ENCODE results near the gene UBP1.
"Not testable (repeated sequence)": the region's sequence is repeated elsewhere in the genome, so short reads cannot be mapped to it uniquely, and the experiment has no call there.

UBP1 gene, protein sequence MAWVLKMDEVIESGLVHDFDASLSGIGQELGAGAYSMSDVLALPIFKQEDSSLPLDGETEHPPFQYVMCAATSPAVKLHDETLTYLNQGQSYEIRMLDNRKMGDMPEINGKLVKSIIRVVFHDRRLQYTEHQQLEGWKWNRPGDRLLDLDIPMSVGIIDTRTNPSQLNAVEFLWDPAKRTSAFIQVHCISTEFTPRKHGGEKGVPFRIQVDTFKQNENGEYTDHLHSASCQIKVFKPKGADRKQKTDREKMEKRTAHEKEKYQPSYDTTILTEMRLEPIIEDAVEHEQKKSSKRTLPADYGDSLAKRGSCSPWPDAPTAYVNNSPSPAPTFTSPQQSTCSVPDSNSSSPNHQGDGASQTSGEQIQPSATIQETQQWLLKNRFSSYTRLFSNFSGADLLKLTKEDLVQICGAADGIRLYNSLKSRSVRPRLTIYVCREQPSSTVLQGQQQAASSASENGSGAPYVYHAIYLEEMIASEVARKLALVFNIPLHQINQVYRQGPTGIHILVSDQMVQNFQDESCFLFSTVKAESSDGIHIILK

DNA sequence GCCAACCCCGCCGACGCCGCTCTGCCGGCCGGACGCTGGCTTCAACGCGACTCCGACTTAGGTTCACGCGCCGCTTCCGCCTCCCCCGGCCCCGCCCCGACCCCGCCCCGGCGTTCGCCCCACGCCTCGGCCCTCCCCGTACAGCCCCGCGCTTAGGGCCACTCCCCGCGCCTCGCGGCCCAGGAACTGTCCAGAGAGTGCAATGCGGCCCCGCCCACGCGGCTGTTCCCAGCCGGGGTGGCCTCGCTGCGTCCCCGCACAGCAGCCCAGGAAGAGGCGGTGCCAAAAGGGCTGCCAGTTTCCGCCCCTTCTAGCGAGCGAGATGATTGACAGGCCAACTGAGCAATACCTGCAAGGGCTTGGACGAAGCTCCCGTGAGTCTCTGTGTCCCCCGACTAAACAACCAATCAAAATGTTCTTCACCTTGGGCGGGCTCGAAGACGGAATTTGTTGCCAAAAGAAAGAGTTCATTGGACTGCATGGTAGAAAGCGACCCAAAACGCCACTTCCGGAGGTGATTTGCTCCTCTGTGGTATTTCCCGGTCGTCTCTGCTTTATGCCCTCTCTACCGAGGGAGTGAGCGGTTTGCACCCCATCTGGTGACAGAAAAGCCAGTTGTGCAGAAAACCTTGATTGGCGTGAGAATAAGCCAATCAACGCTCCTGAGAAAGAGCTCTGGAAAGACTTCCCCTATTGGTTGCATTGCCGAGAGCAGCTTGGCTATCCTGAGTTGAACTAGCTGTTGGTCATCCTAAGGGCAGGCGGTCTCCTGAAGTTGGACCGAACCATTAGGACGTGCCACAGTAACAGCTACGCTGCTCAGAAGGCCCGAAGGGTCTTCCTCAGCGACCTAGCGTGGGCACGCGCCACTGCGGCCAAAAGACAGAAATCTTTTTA, at the start of gene UBP1:
UBP1 (minus strand) TSS at position 78 of the 897 bp plus-strand sequence. CDS start 557 bp downstream, outside the sequence.
- Histone ChIP-seq H3K9me3 (ENCODE audit: low read length) (peaks cover under 1% of the 10 kb centered on the region), H3K36me3 (ENCODE audit: insufficient read depth, low read length) (no peaks in the 10 kb centered on the region), H3K4me3 (ENCODE audit: low read length) (peak within 1 kb of the TSS; percentile 76), H2AFZ (ENCODE audit: low read depth, low read length) (peak within 1 kb of the TSS; percentile 81), H3K27me3 (ENCODE audit: insufficient read depth, low read length) (no peaks in the 10 kb centered on the region), H3K4me1 (ENCODE audit: insufficient read depth, low read length) (peaks cover 20% of the 10 kb centered on the region)

DNA sequence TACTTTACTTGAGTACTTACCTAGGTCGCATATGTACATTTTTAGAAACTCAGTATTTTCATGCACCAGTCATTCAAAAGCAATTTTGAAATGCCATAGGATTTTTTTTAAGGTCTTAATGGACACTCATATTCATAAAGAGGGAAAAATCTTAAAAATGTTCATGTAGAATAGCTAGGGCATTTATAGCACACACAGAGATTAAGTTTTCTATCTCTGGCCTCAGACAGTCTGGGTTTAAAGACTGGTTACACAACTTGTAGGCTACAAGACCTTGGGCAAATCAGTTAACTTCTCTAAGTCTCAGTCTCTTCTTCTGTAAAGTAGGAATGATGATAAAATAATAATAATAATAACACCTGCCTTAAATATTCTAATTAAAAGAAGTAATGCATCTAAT, 48.5 kb upstream of the UBP1 start:
- Histone ChIP-seq H3K36me3 (ENCODE audit: insufficient read depth, low read length) (no peaks in the 10 kb centered on the region), H3K4me3 (ENCODE audit: low read length) (no peak overlapping the region), H3K27me3 (ENCODE audit: insufficient read depth, low read length) (no peaks in the 10 kb centered on the region), H2AFZ (ENCODE audit: low read depth, low read length) (no peak overlapping the region), H3K4me1 (ENCODE audit: insufficient read depth, low read length) (no peaks in the 10 kb centered on the region), H3K9me3 (ENCODE audit: low read length) (no peaks in the 10 kb centered on the region)

DNA sequence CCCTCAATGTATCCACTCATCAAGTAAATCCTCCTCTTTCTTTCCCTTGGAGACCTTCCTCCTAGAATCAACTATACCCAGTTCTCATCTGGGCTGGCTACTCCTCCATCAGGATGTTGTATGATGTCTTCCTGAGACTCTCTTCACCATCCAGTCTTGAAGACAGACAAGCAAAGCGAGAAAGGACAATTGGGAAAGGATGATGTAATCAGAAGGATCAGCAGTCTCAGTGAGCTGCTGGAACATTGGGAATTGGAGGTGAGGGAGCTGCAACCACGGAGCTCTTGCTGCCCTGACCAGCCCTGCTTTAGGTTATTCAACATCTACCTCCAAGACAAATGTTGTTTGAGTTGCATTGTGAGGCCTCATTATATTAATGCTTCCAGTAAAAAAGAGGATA, 48.0 kb upstream of the UBP1 start:
- no peak overlapping the region for H2AFZ ChIP-seq (ENCODE audit: low read depth, low read length)
- H3K27me3 ChIP-seq (ENCODE audit: insufficient read depth, low read length) = no peaks in the 10 kb centered on the region
- H3K4me1 ChIP-seq (ENCODE audit: insufficient read depth, low read length) = no peaks in the 10 kb centered on the region
- no peaks in the 10 kb centered on the region for H3K9me3 ChIP-seq (ENCODE audit: low read length)
- H3K36me3 ChIP-seq (ENCODE audit: insufficient read depth, low read length) = no peaks in the 10 kb centered on the region
- no peak overlapping the region for H3K4me3 ChIP-seq (ENCODE audit: low read length)

DNA sequence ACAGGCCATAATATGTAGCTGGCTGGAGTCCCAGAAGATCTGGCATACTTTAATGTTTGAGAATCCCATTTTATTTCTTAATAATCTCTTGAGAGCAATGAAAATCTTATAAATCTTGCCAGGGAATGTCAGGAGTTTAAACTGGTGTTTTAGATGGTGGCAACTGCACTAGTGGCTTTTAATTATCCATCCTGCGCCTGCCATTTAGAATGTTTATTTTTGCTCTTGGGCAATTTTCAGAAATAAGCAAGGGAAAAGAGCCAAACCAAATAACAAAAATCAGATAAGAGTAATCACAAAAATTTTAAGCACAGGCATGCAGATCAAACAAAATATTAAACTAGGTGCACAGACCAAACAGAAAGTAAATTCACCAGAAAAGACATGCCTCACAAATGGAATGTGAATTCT, 41.9 kb upstream of the UBP1 start:
- H3K27me3 ChIP-seq (ENCODE audit: insufficient read depth, low read length) = no peaks in the 10 kb centered on the region
- H3K36me3 ChIP-seq (ENCODE audit: insufficient read depth, low read length) = no peaks in the 10 kb centered on the region
- H3K9me3 ChIP-seq (ENCODE audit: low read length) = peaks cover 2% of the 10 kb centered on the region
- H2AFZ ChIP-seq (ENCODE audit: low read depth, low read length) = no peak overlapping the region
- H3K4me1 ChIP-seq (ENCODE audit: insufficient read depth, low read length) = no peaks in the 10 kb centered on the region
- no peak overlapping the region for H3K4me3 ChIP-seq (ENCODE audit: low read length)

DNA sequence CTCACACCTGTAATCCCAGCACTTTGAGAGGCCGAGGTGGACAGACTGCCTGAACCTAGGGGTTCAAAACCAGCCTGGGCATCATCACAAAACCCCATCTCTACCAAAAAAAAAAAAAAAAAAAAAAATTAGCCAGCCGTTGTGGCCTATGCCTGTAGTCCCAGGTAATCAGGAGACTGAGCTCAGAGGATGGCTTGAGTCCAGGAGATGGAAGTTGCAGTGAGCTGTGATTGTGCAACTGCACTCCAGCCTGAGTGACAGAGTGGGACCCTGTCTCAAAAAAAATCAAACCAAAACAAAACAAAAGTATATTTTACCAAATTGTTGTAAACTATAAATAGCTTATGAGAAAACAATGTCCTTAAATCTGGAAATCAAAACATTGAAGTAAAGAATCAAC, 34.7 kb upstream of the UBP1 start:
- Histone ChIP-seq H3K27me3 (ENCODE audit: insufficient read depth, low read length) (no peaks in the 10 kb centered on the region), H3K36me3 (ENCODE audit: insufficient read depth, low read length) (no peaks in the 10 kb centered on the region), H2AFZ (ENCODE audit: low read depth, low read length) (no peak overlapping the region), H3K9me3 (ENCODE audit: low read length) (no peaks in the 10 kb centered on the region), H3K4me1 (ENCODE audit: insufficient read depth, low read length) (no peaks in the 10 kb centered on the region), H3K4me3 (ENCODE audit: low read length) (no peak overlapping the region)

DNA sequence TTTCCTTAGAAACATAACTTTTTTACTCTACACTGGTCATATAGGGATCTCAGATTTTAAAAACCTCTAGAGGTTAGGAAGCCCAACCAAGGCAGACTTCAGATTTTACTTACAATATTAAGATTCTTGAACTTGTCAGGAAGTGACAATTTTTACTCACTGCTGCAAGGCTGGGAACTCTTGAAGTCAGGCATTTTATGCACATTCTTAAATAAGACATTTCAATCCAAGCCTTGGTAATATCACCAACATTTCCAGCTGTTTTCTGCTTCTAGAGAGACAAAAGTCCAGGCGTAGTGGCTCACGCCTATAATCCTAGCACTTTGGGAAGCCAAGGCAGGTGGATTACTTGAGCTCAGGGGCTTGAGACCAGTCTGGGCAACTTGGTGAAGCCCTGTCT, 33.6 kb upstream of the UBP1 start:
- Histone ChIP-seq H2AFZ (ENCODE audit: low read depth, low read length) (no peak overlapping the region), H3K27me3 (ENCODE audit: insufficient read depth, low read length) (no peaks in the 10 kb centered on the region), H3K36me3 (ENCODE audit: insufficient read depth, low read length) (no peaks in the 10 kb centered on the region), H3K4me1 (ENCODE audit: insufficient read depth, low read length) (no peaks in the 10 kb centered on the region), H3K4me3 (ENCODE audit: low read length) (no peak overlapping the region), H3K9me3 (ENCODE audit: low read length) (no peaks in the 10 kb centered on the region)

DNA sequence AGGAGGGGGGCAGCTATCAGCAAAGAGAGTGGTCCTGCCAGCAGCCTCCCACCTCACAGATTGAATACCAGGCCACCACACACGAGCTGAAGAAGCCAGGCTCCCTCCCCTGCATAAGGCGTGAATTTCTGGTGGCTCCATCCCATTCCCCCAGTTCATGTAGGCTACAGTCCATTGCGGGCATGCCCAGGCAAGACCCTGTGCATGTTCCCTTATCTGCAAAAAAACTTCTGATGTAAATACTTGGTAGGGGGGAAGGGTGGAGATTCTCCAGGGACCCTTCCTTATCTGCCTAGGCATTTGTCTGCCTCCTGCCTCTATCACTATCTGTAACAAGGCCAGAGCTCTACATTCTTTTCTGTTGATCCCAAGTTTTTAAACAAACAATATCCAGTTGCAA, 27.6 kb upstream of the UBP1 start:
- Histone ChIP-seq H3K9me3 (ENCODE audit: low read length) (peaks cover 9% of the 10 kb centered on the region), H3K36me3 (ENCODE audit: insufficient read depth, low read length) (no peaks in the 10 kb centered on the region), H3K4me1 (ENCODE audit: insufficient read depth, low read length) (no peaks in the 10 kb centered on the region), H3K4me3 (ENCODE audit: low read length) (no peak overlapping the region), H3K27me3 (ENCODE audit: insufficient read depth, low read length) (no peaks in the 10 kb centered on the region), H2AFZ (ENCODE audit: low read depth, low read length) (no peak overlapping the region)

DNA sequence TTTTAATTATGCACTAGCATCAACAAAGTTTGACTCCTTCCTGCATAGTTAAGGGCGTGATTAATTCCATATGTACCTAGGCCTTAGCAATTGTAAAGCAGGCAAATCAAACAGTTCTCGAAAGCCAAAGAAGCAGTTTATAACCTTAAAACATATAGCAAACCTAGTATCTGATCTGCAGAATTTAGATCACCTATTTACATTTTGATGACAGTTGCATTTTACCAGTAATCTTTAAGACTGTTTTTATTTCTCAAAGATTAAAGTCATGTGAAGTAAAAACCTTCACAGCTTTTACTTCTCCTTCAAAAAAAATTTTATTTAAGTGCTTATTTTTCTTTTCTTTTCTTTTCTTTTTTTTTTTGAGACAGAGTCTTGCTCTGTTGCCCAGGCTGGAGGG, 20.9 kb upstream of the UBP1 start:
- H3K9me3 ChIP-seq (ENCODE audit: low read length) = peaks cover 19% of the 10 kb centered on the region
- no peaks in the 10 kb centered on the region for H3K27me3 ChIP-seq (ENCODE audit: insufficient read depth, low read length)
- no peaks in the 10 kb centered on the region for H3K36me3 ChIP-seq (ENCODE audit: insufficient read depth, low read length)
- H2AFZ ChIP-seq (ENCODE audit: low read depth, low read length) = no peak overlapping the region
- H3K4me3 ChIP-seq (ENCODE audit: low read length) = no peak overlapping the region
- H3K4me1 ChIP-seq (ENCODE audit: insufficient read depth, low read length) = no peaks in the 10 kb centered on the region

DNA sequence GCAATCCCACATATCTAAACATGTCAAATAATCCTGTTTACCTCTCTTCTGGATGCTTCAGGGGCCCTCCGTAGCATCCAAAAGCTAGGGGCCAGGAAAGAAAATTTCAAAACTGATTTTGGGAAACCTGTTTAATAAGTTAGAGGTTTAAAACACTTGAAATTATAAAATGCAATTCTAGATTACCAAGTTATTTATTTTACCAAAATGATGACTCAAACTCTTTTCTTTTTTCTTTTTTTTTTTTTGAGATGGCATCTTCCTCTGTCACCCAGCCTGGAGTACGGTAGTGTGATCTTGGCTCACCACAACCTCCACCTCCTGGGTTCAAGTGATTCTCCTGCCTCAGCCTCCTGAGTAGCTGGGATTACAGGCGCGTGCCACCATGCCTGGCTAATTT, 19.4 kb upstream of the UBP1 start:
- H3K4me3 ChIP-seq (ENCODE audit: low read length); H3K27me3 ChIP-seq (ENCODE audit: insufficient read depth, low read length); H2AFZ ChIP-seq (ENCODE audit: low read depth, low read length); H3K36me3 ChIP-seq (ENCODE audit: insufficient read depth, low read length); H3K4me1 ChIP-seq (ENCODE audit: insufficient read depth, low read length): not testable (repeated sequence)
- H3K9me3 ChIP-seq (ENCODE audit: low read length) = peaks cover 18% of the 10 kb centered on the region

DNA sequence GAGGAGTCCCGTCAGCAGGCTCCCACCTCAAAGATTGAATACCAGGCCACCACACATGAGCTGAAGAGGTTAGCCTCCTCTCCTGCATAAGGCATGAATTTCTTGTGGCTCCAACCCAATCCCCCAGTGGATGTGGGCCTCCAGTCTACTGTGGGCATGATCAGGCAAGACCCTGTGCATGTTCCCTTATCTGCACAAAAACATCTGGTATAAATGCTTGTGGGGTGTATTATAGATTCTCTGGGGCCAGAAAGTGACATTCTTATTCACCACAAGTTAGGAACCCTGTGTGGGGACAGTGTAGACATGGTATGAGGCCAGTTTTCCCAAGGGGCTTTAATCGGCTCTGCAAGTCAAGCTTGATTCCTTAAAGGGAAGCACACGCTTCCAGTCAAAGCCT, 18.2 kb upstream of the UBP1 start:
- H3K36me3 ChIP-seq (ENCODE audit: insufficient read depth, low read length) = peaks cover 6% of the 10 kb centered on the region
- peaks cover 19% of the 10 kb centered on the region for H3K9me3 ChIP-seq (ENCODE audit: low read length)
- no peak overlapping the region for H2AFZ ChIP-seq (ENCODE audit: low read depth, low read length)
- H3K4me1 ChIP-seq (ENCODE audit: insufficient read depth, low read length) = no peaks in the 10 kb centered on the region
- H3K27me3 ChIP-seq (ENCODE audit: insufficient read depth, low read length) = no peaks in the 10 kb centered on the region
- no peak overlapping the region for H3K4me3 ChIP-seq (ENCODE audit: low read length)

DNA sequence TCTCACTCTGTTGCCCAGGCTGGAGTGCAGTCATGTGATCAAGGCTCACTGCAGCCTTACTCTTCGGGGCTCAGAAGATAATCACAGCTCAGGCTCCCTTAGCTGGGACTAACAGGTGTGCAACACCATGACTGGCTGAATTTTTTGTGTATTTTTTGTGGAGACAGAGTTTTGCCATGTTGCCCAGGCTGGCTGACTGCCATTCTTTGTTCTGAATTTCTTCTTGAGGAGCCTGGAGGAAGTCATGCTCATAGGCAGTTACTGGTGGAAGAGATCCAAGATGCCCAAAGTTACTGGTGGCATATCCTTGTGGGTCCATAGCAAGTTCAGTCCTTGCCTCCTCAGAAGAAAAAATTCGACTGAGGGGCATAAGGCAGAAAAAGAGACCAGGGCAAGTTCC, 16.6 kb upstream of the UBP1 start:
- no peak overlapping the region for H3K4me3 ChIP-seq (ENCODE audit: low read length)
- H3K4me1 ChIP-seq (ENCODE audit: insufficient read depth, low read length) = no peaks in the 10 kb centered on the region
- no peaks in the 10 kb centered on the region for H3K27me3 ChIP-seq (ENCODE audit: insufficient read depth, low read length)
- no peak overlapping the region for H2AFZ ChIP-seq (ENCODE audit: low read depth, low read length)
- H3K36me3 ChIP-seq (ENCODE audit: insufficient read depth, low read length) = peaks cover 13% of the 10 kb centered on the region
- peaks cover 20% of the 10 kb centered on the region for H3K9me3 ChIP-seq (ENCODE audit: low read length)

DNA sequence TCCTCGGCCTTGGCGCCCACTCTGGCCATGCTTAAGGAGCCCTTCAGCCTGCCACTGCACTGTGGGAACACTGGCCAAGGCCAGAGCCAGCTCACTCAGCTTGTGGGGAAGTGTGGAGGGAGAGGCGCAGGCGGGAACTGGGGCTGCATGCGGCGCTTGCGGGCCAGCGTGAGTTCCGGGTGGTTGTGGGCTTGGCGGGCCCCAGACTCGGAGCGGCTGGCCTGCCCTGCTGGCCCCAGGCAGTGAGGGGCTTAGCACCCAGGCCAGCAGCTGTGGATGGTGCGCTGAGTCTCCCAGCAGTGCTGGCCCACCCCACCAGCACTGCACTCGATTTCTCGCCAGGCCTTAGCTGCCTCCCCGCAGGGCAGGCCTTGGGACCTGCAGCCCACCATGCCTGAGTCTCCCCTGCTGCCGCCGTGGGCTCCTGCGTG, 13.1 kb upstream of the UBP1 start:
- Histone ChIP-seq H3K4me1 (ENCODE audit: insufficient read depth, low read length) (peaks cover 2% of the 10 kb centered on the region), H3K36me3 (ENCODE audit: insufficient read depth, low read length) (peaks cover 13% of the 10 kb centered on the region), H2AFZ (ENCODE audit: low read depth, low read length) (no peak overlapping the region), H3K4me3 (ENCODE audit: low read length) (no peak overlapping the region), H3K9me3 (ENCODE audit: low read length) (peaks cover 13% of the 10 kb centered on the region), H3K27me3 (ENCODE audit: insufficient read depth, low read length) (no peaks in the 10 kb centered on the region)

DNA sequence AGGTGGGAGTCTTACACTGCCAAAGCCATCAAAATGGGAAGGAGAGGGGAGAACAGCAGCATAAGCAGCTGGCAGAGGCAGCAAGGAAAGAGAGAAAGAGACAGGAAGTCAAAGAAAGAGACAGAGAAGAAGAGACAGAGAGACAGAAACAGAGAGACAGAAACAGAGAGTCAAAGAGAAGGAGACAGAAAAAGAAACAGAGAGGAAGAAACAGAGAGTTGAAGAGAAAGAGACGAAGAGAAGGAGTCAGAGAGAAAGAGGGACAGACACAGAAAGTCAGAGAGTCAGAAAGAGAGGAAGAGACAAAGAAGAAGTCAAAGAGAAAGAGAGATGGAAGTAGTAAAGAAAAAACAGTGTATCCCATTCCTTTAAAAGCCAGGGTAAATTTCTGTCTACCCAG, 11.8 kb upstream of the UBP1 start:
- H3K9me3 ChIP-seq (ENCODE audit: low read length); H3K4me1 ChIP-seq (ENCODE audit: insufficient read depth, low read length); H2AFZ ChIP-seq (ENCODE audit: low read depth, low read length); H3K27me3 ChIP-seq (ENCODE audit: insufficient read depth, low read length); H3K4me3 ChIP-seq (ENCODE audit: low read length): not testable (repeated sequence)
- H3K36me3 ChIP-seq (ENCODE audit: insufficient read depth, low read length) = peaks cover 13% of the 10 kb centered on the region
